SK-N-SH treated with all-trans-retinoic acid at 6 μM for 48 hours (cell line): Measurements from ENCODE around the gene SULT1A2.

Source experiments
- BACH2 ChIP-seq: fragments of 250-450 bp; sonication (Bioruptor Pico); IDR thresholded peaks from 2 replicates; pipeline ENCODE4 v1.9.0; 2021; ENCODE audit warnings: mild to moderate bottlenecking, borderline replicate concordance
- CSDC2 ChIP-seq: fragments of 250-450 bp; sonication (Bioruptor Pico); IDR thresholded peaks from 2 replicates; pipeline ENCODE4 v1.5.0; 2020; ENCODE audit warnings: mild to moderate bottlenecking, moderate library complexity
- GLIS3 ChIP-seq: fragments of 250-450 bp; sonication (Bioruptor Pico); IDR thresholded peaks from 2 replicates; pipeline ENCODE4 v1.5.0; 2020; ENCODE audit warnings: mild to moderate bottlenecking, moderate library complexity
- ISL1 ChIP-seq: fragments of 250-450 bp; sonication (Bioruptor Pico); IDR thresholded peaks from 2 replicates; pipeline ENCODE4 v2.1.2; 2022; ENCODE audit warnings: mild to moderate bottlenecking, moderate library complexity
- RARB ChIP-seq: fragments of 250-450 bp; sonication (Bioruptor Pico); IDR thresholded peaks from 2 replicates; pipeline ENCODE4 v1.8.0; 2021; ENCODE audit warnings: mild to moderate bottlenecking, moderate library complexity
- SNAI2 ChIP-seq: fragments of 250-450 bp; sonication (Bioruptor Pico); IDR thresholded peaks from 2 replicates; pipeline ENCODE4 v1.5.0; 2020; ENCODE audit warnings: mild to moderate bottlenecking, moderate library complexity
- TCF4 ChIP-seq: fragments of 250-450 bp; sonication (Bioruptor Pico); IDR thresholded peaks from 2 replicates; pipeline ENCODE4 v1.8.0; 2021; ENCODE audit warnings: mild to moderate bottlenecking, moderate library complexity, borderline replicate concordance
- TOX ChIP-seq: fragments of 250-450 bp; sonication (Bioruptor Pico); IDR thresholded peaks from 2 replicates; pipeline ENCODE4 v1.8.0; 2021; ENCODE audit warnings: mild to moderate bottlenecking, moderate library complexity, borderline replicate concordance
- ZNF565 ChIP-seq: fragments of 450-650 bp; formaldehyde crosslinking; conservative IDR thresholded peaks from 2 replicates; pipeline ENCODE4 v1.5.0; 2020; ENCODE audit warnings: low read depth, mild to moderate bottlenecking, moderate library complexity
- TF ChIP-seq, protein P1 (sequence below): fragments of 250-450 bp; sonication (Bioruptor Pico); IDR thresholded peaks from 2 replicates; pipeline ENCODE4 v1.5.1; 2021; ENCODE audit warnings: mild to moderate bottlenecking, moderate library complexity
- TF ChIP-seq, protein P2 (sequence below): fragments of 250-450 bp; sonication (Bioruptor Pico); IDR thresholded peaks from 2 replicates; pipeline ENCODE4 v1.5.0; 2020; ENCODE audit warnings: mild to moderate bottlenecking, moderate library complexity
- TF ChIP-seq, protein P3 (sequence below): fragments of 250-450 bp; sonication (Bioruptor Pico); IDR thresholded peaks from 2 replicates; pipeline ENCODE4 v1.5.1; 2020; ENCODE audit warnings: low read depth, mild to moderate bottlenecking, moderate library complexity
- TF ChIP-seq, protein P4 (sequence below): fragments of 250-450 bp; sonication (Bioruptor Pico); IDR thresholded peaks from 2 replicates; pipeline ENCODE4 v1.8.0; 2020; ENCODE audit warnings: mild to moderate bottlenecking, moderate library complexity, borderline replicate concordance

DNA sequence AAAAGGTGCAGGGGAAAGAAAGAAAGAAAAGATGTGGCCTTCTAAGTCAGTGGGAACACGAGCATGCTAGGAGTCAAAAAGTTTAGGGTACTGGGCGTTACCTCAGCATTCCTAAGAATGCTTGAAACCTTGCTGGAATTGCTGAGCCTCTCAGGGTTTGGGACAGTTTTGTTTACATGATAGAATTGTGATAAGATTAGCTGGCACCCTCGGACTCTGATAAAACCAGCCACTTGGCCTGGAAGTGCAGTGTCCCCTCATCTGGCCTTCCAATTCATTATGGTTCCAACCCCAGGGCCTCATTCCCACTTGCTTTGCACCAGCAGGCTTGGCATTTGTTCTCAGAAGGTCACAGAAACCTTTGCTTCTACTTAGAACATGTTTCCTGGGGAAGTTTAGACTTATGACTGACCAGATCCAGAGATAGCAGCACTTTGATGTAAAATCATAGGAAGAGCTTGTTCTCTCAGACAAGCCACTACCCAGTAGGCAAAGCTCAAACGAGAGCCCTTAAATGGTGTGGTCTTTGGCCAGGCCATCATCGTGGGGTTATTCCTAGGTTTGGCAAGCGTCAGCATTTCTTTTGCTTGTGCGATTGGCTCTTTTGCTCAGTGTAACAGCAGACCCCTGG lies 35.2 kb downstream of the SULT1A2 start:
- no peak for TF ChIP-seq TOX (CRISPR knock-in tag)
- TF ChIP-seq, protein P1, sequence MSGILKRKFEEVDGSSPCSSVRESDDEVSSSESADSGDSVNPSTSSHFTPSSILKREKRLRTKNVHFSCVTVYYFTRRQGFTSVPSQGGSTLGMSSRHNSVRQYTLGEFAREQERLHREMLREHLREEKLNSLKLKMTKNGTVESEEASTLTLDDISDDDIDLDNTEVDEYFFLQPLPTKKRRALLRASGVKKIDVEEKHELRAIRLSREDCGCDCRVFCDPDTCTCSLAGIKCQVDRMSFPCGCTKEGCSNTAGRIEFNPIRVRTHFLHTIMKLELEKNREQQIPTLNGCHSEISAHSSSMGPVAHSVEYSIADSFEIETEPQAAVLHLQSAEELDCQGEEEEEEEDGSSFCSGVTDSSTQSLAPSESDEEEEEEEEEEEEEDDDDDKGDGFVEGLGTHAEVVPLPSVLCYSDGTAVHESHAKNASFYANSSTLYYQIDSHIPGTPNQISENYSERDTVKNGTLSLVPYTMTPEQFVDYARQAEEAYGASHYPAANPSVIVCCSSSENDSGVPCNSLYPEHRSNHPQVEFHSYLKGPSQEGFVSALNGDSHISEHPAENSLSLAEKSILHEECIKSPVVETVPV (CRISPR knock-in tag) = no peak
- TF ChIP-seq CSDC2 (CRISPR knock-in tag) = no peak
- TF ChIP-seq, protein P2, sequence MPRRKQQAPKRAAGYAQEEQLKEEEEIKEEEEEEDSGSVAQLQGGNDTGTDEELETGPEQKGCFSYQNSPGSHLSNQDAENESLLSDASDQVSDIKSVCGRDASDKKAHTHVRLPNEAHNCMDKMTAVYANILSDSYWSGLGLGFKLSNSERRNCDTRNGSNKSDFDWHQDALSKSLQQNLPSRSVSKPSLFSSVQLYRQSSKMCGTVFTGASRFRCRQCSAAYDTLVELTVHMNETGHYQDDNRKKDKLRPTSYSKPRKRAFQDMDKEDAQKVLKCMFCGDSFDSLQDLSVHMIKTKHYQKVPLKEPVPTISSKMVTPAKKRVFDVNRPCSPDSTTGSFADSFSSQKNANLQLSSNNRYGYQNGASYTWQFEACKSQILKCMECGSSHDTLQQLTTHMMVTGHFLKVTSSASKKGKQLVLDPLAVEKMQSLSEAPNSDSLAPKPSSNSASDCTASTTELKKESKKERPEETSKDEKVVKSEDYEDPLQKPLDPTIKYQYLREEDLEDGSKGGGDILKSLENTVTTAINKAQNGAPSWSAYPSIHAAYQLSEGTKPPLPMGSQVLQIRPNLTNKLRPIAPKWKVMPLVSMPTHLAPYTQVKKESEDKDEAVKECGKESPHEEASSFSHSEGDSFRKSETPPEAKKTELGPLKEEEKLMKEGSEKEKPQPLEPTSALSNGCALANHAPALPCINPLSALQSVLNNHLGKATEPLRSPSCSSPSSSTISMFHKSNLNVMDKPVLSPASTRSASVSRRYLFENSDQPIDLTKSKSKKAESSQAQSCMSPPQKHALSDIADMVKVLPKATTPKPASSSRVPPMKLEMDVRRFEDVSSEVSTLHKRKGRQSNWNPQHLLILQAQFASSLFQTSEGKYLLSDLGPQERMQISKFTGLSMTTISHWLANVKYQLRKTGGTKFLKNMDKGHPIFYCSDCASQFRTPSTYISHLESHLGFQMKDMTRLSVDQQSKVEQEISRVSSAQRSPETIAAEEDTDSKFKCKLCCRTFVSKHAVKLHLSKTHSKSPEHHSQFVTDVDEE (CRISPR knock-in tag) = no peak
- TF ChIP-seq BACH2 (CRISPR knock-in tag) = no peak
- TF ChIP-seq, protein P3, sequence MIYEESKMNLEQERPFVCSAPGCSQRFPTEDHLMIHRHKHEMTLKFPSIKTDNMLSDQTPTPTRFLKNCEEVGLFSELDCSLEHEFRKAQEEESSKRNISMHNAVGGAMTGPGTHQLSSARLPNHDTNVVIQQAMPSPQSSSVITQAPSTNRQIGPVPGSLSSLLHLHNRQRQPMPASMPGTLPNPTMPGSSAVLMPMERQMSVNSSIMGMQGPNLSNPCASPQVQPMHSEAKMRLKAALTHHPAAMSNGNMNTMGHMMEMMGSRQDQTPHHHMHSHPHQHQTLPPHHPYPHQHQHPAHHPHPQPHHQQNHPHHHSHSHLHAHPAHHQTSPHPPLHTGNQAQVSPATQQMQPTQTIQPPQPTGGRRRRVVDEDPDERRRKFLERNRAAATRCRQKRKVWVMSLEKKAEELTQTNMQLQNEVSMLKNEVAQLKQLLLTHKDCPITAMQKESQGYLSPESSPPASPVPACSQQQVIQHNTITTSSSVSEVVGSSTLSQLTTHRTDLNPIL = no peak
- no peak for TF ChIP-seq RARB (CRISPR knock-in tag)
- TF ChIP-seq ZNF565 (CRISPR knock-in tag) = no peak
- TF ChIP-seq SNAI2 = no peak
- no peak for TF ChIP-seq TCF4 (CRISPR knock-in tag)
- TF ChIP-seq, protein P4, sequence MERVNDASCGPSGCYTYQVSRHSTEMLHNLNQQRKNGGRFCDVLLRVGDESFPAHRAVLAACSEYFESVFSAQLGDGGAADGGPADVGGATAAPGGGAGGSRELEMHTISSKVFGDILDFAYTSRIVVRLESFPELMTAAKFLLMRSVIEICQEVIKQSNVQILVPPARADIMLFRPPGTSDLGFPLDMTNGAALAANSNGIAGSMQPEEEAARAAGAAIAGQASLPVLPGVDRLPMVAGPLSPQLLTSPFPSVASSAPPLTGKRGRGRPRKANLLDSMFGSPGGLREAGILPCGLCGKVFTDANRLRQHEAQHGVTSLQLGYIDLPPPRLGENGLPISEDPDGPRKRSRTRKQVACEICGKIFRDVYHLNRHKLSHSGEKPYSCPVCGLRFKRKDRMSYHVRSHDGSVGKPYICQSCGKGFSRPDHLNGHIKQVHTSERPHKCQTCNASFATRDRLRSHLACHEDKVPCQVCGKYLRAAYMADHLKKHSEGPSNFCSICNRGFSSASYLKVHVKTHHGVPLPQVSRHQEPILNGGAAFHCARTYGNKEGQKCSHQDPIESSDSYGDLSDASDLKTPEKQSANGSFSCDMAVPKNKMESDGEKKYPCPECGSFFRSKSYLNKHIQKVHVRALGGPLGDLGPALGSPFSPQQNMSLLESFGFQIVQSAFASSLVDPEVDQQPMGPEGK (CRISPR knock-in tag) = no peak
- no peak for TF ChIP-seq GLIS3 (CRISPR knock-in tag)
- TF ChIP-seq ISL1 (CRISPR knock-in tag) = no peak
